HG03060 (cell line): Measurements from ENCODE around the gene AJAP1.
"Not testable (repeated sequence)": the region's sequence is repeated elsewhere in the genome, so short reads cannot be mapped to it uniquely, and the experiment has no call there.

ENCODE experiments used
- ATAC-seq: cut with Tn5 transposase; IDR thresholded peaks from one replicate; pipeline ENCODE4 v1.9.1; 2021; ENCODE audit warnings: low read depth, moderate number of reproducible peaks; ENCODE audit not compliant: unreplicated experiment

The AJAP1 gene

DNA sequence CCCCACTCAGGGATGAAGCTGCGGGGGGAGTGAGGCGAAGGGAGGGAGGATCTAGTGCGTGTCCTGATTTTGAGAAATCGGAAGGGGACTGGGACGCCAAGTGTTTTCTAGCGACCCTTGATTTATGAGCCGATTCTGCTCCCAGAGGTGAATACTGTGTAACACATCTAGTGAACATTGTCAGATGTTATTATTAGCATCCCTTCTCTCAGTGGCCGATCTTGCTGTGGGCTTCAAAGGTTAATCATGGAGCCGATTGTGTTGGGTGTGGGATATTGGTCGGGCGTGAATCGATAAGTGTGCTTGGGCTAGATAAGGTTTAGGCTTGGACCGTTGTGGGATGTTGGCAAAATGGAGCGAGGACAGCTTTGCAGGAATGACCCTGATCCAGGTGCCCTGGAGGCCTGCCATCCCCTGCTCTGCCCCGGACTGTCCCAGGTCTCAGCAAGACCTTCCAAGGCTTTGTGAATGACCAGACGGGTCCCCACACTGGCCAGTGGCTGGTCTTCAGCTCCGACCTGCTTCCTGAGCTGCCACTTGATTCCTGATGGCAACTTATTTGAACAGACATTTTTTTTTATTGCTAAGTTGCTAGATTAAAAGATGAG, 2.2 kb downstream of the AJAP1 start:
- ATAC-seq: no peak

DNA sequence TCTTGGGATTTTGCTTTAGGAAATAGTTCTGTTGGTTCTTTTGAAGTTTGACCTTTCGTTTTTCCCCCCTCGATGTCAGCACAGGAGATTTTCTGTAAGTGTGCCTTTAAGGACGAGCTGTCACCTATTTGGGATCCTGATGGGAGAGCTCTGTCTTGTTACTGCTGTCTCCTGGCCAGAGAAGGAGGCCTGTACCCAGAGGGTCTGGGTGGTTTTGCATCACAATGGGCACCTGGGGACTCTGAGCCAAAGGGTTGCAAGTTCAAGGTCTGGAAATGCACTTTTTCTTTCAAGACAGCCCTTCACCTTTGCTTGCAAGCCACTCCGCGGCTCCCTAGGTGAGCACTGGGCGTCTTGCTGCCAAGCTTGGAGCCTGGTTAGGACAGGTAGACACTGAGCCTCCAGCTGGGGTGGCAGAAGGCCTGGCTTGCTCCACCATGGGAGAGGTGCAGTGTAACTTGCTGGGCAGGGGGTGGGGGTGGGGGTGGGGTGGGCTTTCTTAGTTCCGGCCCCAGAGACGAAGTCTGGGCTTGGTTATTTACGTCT, 2.9 kb downstream of the AJAP1 start:
- no peak for ATAC-seq

- ATAC-seq: no peak
Measured at GRCh38 chr1:4657960-4658541, 3.6 kb downstream of the AJAP1 start.

DNA sequence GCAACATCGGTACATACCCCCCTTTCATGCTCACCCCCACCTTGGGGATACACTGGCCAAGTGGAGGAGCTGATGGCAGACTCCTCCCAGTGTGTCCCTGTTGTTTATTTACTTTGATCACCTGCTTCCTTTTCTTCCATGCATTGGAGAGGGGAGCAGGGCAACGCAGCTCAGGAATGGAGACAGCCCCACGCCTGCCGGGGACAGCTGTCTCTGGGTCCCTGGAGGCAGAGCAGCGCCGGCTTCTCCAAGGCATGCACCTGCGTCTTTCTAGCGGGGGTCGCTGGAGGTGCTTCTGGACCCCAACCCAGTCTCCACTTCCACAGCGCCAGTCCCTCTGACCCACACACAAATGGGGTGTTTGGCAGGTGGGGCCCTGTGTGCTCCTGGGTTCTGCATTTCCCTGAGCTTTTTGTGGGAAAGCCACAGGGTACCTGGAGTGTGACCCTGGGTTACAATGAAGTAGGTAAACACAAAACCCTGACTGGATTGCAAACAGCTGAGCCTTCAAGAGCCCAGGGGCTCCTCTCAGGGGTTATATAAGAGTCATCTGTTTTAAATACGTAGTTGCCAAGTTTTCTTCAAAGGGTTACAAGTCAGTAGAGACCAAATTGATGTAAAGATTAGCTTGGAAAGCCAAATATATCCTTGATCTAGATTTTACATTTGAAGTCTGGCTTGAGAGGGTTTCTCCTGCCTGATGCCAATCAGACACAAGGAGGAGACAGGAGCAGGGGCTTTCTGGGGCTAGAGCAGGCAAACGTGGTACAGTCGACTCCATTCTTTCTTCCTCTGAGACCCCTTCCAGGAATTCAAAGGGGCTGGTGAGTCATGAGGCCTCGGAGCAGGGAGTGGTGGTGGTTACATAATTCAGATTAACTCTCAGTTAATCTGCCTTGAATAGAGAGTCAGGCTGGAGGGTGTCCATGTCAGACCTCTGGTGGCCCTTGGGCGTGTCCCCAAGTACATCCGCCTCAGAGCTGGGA, 4.5 kb downstream of the AJAP1 start:
- no peak for ATAC-seq

- ATAC-seq: no peak
Measured at GRCh38 chr1:4660917-4661594, 6.6 kb downstream of the AJAP1 start.

DNA sequence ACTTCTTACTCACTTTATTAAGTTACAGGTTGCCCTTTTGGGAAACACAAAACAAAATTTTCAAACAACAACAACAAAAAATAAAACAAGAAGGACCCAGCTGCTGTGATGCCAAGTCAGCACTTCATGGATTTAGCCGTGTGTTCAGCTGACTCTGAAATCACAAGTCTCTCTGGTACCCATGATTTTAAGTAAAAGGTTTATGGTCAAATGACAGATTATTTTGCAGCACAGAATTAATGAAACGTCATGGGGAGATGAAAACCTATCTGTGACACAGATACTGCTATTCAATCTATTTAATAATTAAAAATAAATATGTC, 7.1 kb downstream of the AJAP1 start:
- no peak for ATAC-seq

DNA sequence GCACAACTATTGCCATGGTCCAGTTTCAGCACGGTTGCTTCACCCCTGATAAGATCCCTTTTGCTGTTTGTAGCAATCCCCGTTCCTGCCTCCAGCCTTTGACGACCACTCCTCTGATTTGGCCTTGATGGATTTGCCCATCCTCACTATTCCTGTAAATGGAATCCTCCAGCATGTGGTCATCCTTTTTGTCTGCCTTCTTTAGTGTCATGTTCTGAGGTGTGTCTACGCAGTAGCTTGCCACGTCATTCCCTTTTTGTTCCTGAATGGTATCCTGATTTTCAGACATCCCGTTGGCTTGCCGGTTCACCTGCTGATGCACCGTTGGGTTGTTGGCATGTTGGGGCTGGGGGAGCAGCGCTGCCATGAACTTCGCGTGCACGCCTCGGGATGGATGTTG, 7.8 kb downstream of the AJAP1 start:
- no peak for ATAC-seq

GRCh38 chr1:4662723-4663122, 8.3 kb downstream of the AJAP1 start:
- ATAC-seq: no peak

- no peak for ATAC-seq
Measured at GRCh38 chr1:4664095-4664494, 9.7 kb downstream of the AJAP1 start.

DNA sequence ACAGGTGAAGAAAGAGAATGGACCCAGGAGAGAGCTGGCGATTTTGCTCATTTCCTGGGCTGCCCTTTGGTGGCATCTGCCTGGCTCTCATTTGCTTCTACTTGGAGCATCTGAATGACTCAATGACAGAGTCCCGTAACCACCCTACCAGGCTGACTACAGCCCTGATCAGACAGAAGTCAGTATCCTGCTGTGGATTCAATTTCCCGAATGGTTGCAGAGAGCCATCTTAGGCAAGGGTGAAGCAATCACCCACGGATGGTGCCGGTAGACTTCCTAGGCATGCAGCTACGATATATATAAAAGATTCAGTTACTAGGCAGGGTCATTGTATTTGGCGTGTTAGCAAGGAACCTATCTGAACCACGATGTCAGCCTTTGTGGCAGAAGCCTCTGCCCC, 10.2 kb downstream of the AJAP1 start:
- ATAC-seq: no peak

GRCh38 chr1:4665456-4665855, 11.0 kb downstream of the AJAP1 start:
- no peak for ATAC-seq

DNA sequence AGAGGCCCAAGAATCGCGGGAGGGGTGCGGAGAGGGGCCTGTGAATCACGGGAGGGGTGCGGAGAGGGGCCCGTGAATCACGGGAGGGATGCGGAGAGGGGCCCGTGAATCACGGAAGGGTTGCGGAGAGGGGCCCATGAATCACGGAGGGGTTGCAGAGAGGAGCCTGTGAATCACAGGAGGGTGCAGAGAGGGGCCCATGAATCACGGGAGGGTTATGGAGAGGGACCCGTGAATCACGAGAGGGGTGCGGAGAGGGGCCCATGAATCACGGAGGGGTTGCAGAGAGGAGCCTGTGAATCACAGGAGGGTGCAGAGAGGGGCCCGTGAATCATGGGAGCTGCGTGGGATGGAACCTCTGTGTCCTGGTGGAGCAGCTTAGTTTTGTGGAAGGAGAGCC, 12.3 kb downstream of the AJAP1 start:
- ATAC-seq: not testable (repeated sequence)

- no peak for ATAC-seq
Measured at GRCh38 chr1:4668743-4669700, 14.6 kb downstream of the AJAP1 start.

DNA sequence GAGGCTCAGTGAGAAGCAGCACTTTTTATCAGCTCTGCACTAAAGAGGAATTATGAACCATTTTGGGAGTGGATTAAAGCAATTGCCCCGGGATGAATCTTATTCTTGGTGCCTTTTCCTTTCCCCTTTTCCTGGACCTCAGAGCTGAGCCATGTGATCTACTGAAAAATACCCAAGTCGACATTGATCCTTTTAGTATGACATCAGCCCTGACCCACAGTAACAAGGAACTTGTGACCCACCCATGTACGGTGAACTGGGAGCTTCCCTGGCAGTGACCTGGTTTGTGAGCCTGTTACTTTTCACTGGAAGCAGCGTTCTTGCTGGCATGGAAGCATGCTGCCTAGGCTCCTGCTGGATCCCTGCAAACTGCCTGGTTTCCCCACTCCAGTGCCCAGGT, 15.9 kb downstream of the AJAP1 start:
- no peak for ATAC-seq

DNA sequence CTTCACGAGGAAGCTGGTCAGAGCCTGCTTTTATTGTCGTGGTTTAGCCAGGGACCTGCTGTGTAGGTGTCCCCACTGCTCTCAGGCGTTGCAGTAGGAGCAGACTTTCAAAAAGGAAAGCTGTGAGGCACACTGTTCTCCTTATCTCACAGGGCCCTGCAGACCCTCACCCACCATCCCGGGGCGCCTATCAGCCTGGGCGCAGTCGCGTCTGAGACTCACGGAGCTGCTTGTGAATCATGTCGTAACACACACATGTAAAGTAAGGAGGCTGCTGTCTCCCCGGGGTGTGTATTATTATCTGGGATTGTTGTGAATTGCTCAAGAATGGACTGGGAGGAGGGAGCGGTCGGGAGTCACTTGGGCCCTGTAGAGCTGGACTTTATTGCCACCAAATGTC, 17.4 kb downstream of the AJAP1 start:
- ATAC-seq: no peak

- no peak for ATAC-seq
Measured at GRCh38 chr1:4673494-4673893, 19.1 kb downstream of the AJAP1 start.

DNA sequence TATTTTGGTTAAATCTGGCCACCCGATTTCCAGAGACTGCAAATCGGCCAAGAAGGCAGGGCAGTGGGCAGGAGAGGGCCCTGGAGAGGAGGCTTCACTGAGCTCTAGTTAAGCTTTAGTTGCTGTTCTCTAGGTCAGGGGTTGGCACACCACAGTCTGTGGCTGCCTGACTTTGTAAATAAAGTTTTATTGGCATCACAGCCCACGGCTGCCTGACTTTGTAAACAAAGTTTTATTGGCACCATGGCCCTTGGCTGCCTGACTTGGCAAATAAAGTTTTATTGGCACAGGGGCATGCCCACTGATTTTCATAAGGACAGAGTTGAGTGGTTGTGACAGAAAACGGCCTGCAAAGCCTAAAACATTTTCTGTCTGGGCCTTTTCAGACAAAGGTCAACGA, 19.7 kb downstream of the AJAP1 start:
- no peak for ATAC-seq

- no peak for ATAC-seq
Measured at GRCh38 chr1:4674676-4675075, 20.3 kb downstream of the AJAP1 start.

GRCh38 chr1:4675454-4676186, 21.2 kb downstream of the AJAP1 start:
- no peak for ATAC-seq
